Hepatocyte (in vitro differentiated cells): ENCODE results near the gene FBXL13. TPM values are rescaled to one million over a fixed set of nuclear protein-coding genes. Genes with fewer than 3 reads are reported as not detected.

Experiments used
- DNase-seq: peaks from one replicate; pipeline ENCODE4 v3.0.0-alpha.2; 2016; ENCODE audit warnings: low spot score
- H2AFZ ChIP-seq: fragments of 200-600 bp; sonication (generic); 2 replicates; pipeline ENCODE4 v1.6.0; 2016; ENCODE audit warnings: antibody characterized with exemption, mild to moderate bottlenecking
- H3K27ac ChIP-seq: fragments of 200-600 bp; sonication (generic); 2 replicates; pipeline ENCODE4 v1.5.1; 2016; ENCODE audit warnings: mild to moderate bottlenecking
- H3K27me3 ChIP-seq: fragments of 200-600 bp; sonication (generic); 2 replicates; pipeline ENCODE4 v1.6.1; 2016
- H3K36me3 ChIP-seq: fragments of 200-600 bp; sonication (generic); replicated peaks from 2 replicates; pipeline ENCODE4 v1.5.1; 2016; ENCODE audit warnings: low read depth; ENCODE audit not compliant: insufficient read depth
- H3K4me1 ChIP-seq: fragments of 200-600 bp; sonication (generic); 2 replicates; pipeline ENCODE4 v1.5.1; 2016; ENCODE audit warnings: mild to moderate bottlenecking, moderate library complexity; ENCODE audit not compliant: insufficient read depth
- H3K4me2 ChIP-seq: fragments of 200-600 bp; sonication (generic); 2 replicates; pipeline ENCODE4 v1.6.0; 2016
- H3K4me3 ChIP-seq: fragments of 200-600 bp; sonication (generic); 2 replicates; pipeline ENCODE4 v1.5.1; 2016; ENCODE audit warnings: mild to moderate bottlenecking
- H3K79me2 ChIP-seq: fragments of 200-600 bp; sonication (generic); 2 replicates; pipeline ENCODE4 v1.6.0; 2017; ENCODE audit warnings: mild to moderate bottlenecking
- H3K9me2 ChIP-seq: fragments of 200-600 bp; sonication (generic); replicated peaks from 2 replicates; pipeline ENCODE4 v1.6.0; 2017; ENCODE audit warnings: mild to moderate bottlenecking; ENCODE audit not compliant: insufficient read depth
- H3K9me3 ChIP-seq: fragments of 200-600 bp; sonication (generic); 2 replicates; pipeline ENCODE4 v1.5.1; 2016; ENCODE audit warnings: low read depth, mild to moderate bottlenecking
- H4K20me1 ChIP-seq: fragments of 200-600 bp; sonication (generic); 2 replicates; pipeline ENCODE4 v1.6.0; 2016; ENCODE audit warnings: mild to moderate bottlenecking; ENCODE audit not compliant: insufficient read depth, poor library complexity, severe bottlenecking
- CTCF ChIP-seq: fragments of 200-600 bp; sonication (generic); IDR thresholded peaks from 2 replicates; pipeline ENCODE4 v1.5.1; 2016; ENCODE audit warnings: antibody characterized with exemption, mild to moderate bottlenecking; ENCODE audit not compliant: poor library complexity
- EZH2 ChIP-seq: fragments of 200-600 bp; sonication (generic); IDR thresholded peaks from 2 replicates; pipeline ENCODE4 v1.6.1; 2016; ENCODE audit warnings: antibody characterized with exemption, mild to moderate bottlenecking, borderline replicate concordance
- EZH2phosphoT487 ChIP-seq: fragments of 200-600 bp; sonication (generic); IDR thresholded peaks from one replicate; pipeline ENCODE4 v1.6.1; 2018; ENCODE audit warnings: antibody characterized with exemption, mild to moderate bottlenecking, low read depth, moderate library complexity; ENCODE audit not compliant: unreplicated experiment, severe bottlenecking
- WGBS: methylation state at CpG from one replicate; pipeline ENCODE4 v1.1.6; 2016; ENCODE audit warnings: low lambda C conversion rate; ENCODE audit errors: missing lambda C conversion rate; 5-methylcytosine and 5-hydroxymethylcytosine counted together
- polyA plus RNA-seq: library from polyadenylated mRNA; unstranded; fragments of >200 nt; fragmentation: Nextera tagmentation; extraction: Ambion mirVana; gene quantifications from 2 replicates; pipeline ENCODE4 v1.2.1, GENCODE V29; 2016
- total RNA-seq: library from RNA; depleted of rRNA; stranded (reverse); fragments of >200 nt; gene quantifications from 2 replicates; pipeline ENCODE4 v1.2.3, GENCODE V29; 2014

FBXL13 gene
- total and polyA plus RNA-seq, 2 experiments from 2014 or later, result 0.30 to 1.8 TPM

DNA sequence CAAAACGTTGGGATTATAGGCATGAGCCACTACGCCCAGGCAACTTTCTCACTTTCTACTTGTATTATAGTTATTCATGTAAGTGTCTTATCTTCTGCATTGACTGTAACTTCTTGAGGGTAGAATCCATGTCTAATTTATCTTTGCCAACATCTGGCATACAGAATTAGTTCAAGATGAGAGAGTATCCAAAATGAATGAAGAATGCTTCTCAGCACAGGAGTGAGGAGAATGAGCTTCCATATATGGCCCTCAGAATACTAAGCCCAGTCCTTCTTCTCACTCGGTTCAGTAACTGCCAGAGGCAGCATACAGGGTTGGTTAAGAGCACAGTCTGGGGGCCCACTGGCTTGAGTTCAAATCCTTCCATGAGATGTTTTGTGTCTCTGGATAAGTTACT is 236.8 kb downstream of the FBXL13 start:
- H3K79me2 ChIP-seq, result no peaks in the 10 kb centered on the region
- WGBS, result 88% methylated on average over 3 of the region's 3 CpGs
- H3K27ac ChIP-seq, result no peak overlapping the region
- no peaks in the 10 kb centered on the region for H3K9me3 ChIP-seq
- no peak overlapping the region for H3K4me2 ChIP-seq
- no peak for TF ChIP-seq EZH2phosphoT487
- H3K4me3 ChIP-seq, result no peak overlapping the region
- DNase-seq, result no peak
- H4K20me1 ChIP-seq, result no peaks in the 10 kb centered on the region
- no peaks in the 10 kb centered on the region for H3K36me3 ChIP-seq
- peaks cover 25% of the 10 kb centered on the region for H3K4me1 ChIP-seq
- no peaks in the 10 kb centered on the region for H3K9me2 ChIP-seq
- no peaks in the 10 kb centered on the region for H3K27me3 ChIP-seq
- H2AFZ ChIP-seq, result no peak overlapping the region

DNA sequence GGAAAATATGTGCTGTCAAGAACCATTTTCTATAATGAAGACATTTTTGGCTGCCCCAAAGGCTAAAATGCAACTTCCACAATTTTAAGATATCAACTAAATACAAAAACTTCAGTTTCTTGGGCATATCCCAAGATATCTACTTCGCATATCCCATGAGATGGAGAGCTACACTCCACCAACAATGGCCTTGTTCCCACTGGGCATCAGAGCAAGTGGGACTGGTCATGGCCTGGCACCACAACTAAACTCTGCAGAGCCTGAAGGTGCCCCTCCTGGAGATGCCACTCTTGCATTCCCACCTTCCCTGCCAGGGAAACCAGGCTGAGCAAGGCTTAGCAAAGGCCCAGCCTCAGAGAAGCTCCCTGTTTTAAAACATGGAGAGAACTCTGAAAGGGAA is 237.6 kb downstream of the FBXL13 start:
- peak overlapping the region; percentile 51 for H3K27ac ChIP-seq
- TF ChIP-seq CTCF (no peak), EZH2phosphoT487 (no peak), EZH2 (no peak)
- H3K4me2 ChIP-seq, result peak overlapping the region; percentile 57

DNA sequence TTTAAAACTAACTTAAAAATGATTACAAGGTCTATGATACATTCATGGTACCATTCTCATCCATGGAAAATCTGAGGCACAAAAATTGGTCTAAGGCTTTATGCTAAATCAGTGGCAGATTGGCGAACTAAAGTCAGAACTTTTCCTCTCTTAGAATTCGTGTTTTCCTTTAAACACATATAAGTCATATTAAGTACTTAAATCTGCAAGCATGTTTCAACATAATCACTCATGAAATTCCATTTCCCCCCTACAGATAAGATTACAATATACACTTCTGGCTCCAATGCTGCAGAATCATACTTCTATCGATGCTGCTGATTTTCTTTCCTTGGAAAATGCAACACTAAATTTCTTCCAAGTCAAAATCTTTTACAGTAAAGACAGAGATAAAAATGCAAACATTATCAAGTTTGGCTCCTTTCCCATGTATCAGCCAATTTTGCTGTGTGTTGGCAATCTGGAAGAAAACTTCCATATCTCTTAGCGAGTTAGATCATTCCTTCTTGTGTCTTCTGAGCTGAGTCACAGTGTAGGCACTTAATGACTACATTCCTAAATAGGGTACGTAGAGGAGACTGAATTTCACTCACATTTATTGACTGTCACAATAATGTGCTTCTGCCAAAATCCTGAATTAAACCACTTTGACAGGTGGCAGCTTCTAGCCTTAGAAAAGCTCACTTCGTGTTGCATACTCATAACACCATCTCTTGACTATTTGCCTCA is 238.2 kb downstream of the FBXL13 start:
- Histone ChIP-seq H3K27me3 (no peaks in the 10 kb centered on the region), H3K9me2 (no peaks in the 10 kb centered on the region), H3K4me1 (peaks cover 22% of the 10 kb centered on the region), H3K4me3 (no peak overlapping the region), H3K4me2 (peak overlapping the region; percentile 57), H3K79me2 (no peaks in the 10 kb centered on the region), H3K9me3 (no peaks in the 10 kb centered on the region), H2AFZ (no peak overlapping the region), H3K36me3 (no peaks in the 10 kb centered on the region), H4K20me1 (no peaks in the 10 kb centered on the region), H3K27ac (peak overlapping the region; percentile 76)
- TF ChIP-seq EZH2 (no peak), CTCF (no peak), EZH2phosphoT487 (no peak)
- 64% methylated on average over 6 of the region's 6 CpGs for WGBS
- DNase-seq, result peak; percentile 30

More for the DNA sequence above, 237.6 kb downstream of the FBXL13 start:
- Histone ChIP-seq H3K9me2 (no peaks in the 10 kb centered on the region), H3K4me1 (peaks cover 25% of the 10 kb centered on the region), H2AFZ (no peak overlapping the region), H3K4me3 (no peak overlapping the region), H3K9me3 (no peaks in the 10 kb centered on the region), H3K36me3 (no peaks in the 10 kb centered on the region), H3K79me2 (no peaks in the 10 kb centered on the region), H4K20me1 (no peaks in the 10 kb centered on the region), H3K27me3 (no peaks in the 10 kb centered on the region)
- 100% methylated on average over 1 of the region's 1 CpG for WGBS
- DNase-seq, result no peak

- Histone ChIP-seq H3K27ac (peak overlapping the region; percentile 36), H3K9me2 (no peaks in the 10 kb centered on the region), H3K4me2 (peak overlapping the region; percentile 19), H3K4me1 (peaks cover 19% of the 10 kb centered on the region), H2AFZ (no peak overlapping the region), H3K9me3 (no peaks in the 10 kb centered on the region), H4K20me1 (no peaks in the 10 kb centered on the region), H3K36me3 (no peaks in the 10 kb centered on the region), H3K79me2 (no peaks in the 10 kb centered on the region), H3K4me3 (no peak overlapping the region), H3K27me3 (no peaks in the 10 kb centered on the region)
- DNase-seq, result no peak
- 55% methylated on average over 1 of the region's 1 CpG for WGBS
- TF ChIP-seq EZH2, result no peak
- no peak for TF ChIP-seq EZH2phosphoT487
- no peak for TF ChIP-seq CTCF
Measured at GRCh38 chr7:102834999-102835398, 239.6 kb downstream of the FBXL13 start.
